Measurements from ENCODE around the gene PTPRO.

The PTPRO gene

DNA sequence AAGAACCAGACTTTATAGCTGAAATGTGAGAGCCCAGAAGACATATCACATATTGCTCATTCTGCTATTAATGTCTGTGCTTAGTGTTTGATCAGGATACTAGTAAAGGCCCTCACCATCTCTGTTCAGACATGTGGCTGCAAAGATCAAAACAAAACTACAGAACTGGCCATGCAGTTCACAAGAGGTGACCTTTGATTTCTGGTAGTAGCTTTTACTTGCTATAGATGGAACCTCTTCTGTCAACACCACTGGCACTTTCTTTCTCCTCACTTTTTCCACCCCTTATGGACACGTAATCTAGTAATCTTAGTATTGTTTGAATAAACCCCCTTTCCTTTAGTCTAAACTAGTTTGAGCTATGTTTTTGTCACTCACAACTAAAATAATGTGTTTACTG is 252.0 kb downstream of the PTPRO start:
- no peak for DNase-seq

DNA sequence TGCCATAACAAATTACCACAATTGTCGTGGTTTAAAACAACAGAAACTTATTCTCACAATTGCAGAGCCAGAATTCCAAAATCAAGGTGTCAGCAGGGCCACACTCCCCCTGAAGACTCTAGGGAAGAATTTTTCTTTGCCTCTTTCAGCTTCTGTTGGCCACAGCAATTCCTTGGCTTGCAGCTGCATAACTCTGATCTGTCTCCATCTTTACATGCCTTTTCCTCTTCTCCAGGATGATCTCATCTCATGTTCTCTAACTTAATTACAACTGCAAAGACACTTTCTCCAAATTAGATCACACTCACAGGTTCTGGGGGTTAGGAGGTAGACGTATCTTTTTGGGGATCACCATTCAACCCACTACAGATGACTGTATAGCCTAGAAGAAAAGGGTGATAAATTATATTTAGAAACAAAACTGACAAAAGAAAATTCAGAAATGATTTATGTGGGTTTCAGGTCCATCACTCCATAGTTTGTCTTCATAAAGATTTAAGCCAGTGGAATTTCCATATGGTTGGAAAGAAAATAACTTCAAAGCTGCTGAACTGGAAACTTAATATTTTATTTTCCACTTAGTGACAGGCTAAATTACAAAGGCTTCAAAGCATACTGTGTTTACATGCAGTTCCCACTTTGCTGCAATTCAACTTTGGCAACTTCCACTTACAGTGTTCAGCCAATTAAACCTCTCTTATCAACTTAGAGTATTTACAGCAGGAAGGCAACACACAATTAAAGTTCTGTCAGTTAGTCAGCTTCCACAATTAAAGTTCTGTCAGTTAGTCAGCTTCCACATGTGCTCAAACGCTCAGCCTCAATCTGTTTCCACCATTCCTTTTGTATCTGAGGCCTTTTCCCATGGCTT is 253.6 kb downstream of the PTPRO start:
- DNase-seq, result no peak

- no peak for DNase-seq
Measured at GRCh38 chr12:15580431-15580830, 258.1 kb downstream of the PTPRO start.

GRCh38 chr12:15581006-15581405 is 258.7 kb downstream of the PTPRO start:
- DNase-seq, result no peak

- DNase-seq, result no peak
Measured at GRCh38 chr12:15583804-15584203, 261.5 kb downstream of the PTPRO start.

DNA sequence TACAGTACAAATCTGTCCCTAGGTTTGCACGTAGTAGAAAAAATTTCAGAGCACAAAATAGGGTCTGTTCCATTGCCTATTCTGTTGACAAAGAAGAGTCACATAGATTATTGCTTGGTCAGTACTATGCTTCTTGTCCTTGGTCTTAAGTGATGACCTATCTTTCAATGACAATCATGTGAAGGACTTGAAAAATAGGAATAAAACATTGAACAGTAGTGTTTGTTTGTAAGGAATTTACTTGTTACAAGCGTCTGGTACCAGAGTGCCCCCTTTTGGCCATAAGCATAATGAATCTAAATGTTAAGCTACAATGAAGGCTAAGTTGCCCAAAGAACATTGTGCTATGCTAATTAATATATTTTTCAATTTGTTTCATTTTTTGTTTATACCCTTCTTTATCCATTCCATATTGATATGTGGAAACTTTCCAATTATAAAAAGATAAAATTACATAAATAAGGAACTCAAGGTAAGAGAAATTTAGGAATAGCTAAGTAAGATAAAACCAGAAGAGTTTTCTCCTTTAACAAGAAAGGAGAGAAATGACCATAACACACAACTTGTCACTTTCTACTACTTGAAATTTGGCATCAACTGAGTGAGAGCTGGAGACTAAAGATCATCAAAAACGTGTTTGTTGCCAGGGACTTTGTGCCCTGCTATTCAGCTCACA is 262.2 kb downstream of the PTPRO start:
- DNase-seq, result no peak

GRCh38 chr12:15589328-15590032 is 267.2 kb downstream of the PTPRO start:
- no peak for DNase-seq

DNA sequence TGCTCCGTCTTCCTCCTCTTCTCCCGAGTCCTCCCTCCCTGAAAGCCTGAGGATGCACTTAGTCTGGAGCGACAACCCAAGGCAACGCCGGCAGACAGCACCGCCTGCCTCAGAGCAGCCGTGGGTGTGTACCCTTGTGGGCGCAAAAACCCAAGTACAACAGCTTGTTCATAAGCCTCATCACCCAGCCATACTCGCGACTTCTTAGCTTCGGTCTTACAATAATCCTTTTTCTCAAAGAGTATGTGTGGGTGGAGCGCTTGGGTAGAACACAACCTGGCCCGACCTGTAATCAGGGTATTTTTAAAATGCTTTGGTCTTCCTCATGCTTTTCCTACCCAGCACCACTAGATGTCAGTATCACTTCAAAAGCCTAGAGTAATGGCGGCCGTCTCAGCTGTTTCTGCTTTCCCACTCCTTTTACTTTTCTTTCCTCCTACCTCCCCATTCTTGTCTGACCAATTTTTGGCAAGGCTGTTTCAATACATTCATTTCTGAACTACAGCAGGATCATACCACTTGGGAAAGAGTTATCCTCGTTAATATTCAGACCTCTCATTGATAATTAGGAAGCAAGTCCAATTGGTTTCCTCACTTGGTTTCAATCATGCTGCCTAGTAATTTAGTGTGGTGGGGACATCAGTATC is 268.0 kb downstream of the PTPRO start:
- DNase-seq, result peak; percentile 58

DNA sequence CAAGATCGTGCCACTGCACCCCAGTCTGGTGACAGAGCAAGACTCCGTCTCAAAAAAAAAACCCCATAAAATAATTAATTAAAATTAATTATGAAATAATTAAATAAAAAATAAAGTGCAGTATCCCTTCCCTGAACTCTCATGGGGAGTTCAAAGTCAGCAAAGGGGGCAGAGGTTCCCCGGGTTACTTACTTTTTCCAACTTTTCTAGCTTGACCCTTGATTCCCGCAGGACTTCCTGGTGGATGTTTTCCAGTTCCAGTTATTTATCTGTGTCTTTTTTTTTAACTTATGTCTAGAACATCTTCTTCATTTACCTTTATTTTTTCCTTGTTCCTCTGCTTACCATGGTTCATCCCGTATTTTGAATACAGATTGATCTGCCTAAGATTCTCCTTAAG is 269.5 kb downstream of the PTPRO start:
- no peak for DNase-seq

DNA sequence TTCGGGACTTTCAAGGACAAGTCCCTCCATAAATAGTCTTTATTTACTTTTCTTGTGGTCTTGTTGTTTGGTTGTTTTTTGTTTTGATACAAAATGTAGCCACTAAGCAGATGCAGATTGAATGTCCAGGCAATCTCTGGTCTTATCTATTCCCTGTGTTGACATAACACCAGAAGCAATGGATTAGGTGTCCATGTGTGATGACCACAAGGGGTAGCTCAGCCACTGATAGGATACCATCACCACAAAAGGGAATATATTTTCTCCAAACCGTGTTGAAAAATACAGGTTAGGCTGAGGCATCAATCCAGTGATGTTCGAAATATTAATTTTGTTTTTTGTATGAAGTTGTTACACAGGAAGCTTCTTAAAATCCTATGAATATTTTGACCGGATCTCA is 270.6 kb downstream of the PTPRO start:
- no peak for DNase-seq

- DNase-seq, result no peak
Measured at GRCh38 chr12:15596174-15596573, 273.9 kb downstream of the PTPRO start.

GRCh38 chr12:15597125-15597830 is 275.0 kb downstream of the PTPRO start:
- DNase-seq, result no peak

DNA sequence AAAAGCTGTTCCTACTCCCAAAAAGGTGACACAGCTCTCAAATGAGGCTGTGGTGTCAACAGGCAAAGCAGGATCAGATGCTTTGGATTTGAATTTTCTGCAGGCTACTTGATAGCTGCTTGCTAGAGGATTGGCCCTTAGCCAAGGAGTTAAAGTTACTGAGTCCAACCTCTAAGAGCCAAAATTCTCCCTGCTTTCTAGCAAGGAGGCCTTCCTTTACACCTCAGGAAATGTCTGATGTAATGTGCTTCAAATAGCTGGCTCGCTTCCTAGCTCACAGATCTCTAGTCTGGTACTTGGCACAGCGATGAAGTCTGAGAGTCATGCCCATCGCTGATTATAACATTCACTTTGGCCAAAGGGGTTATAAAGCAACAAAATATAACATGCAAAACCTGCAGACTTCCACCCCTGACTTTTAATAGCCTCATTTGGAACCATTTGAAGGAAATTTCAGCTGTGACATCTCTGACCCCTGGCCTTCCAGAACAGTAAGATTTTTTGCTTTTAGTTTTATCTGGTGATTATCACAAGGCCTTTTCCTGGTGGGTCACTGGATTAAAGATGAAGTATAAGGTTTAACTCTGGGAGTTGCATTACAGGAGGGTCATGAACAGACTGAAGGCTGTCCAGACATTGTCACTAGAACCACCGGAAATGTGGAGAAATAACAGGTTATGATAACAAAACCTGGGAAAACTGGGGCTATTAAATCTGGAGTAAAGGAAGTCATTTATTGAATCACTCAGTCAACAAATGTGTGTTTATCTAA is 277.1 kb downstream of the PTPRO start:
- DNase-seq, result peak; percentile 40

- DNase-seq, result no peak
Measured at GRCh38 chr12:15600223-15600935, 278.1 kb downstream of the PTPRO start.

DNA sequence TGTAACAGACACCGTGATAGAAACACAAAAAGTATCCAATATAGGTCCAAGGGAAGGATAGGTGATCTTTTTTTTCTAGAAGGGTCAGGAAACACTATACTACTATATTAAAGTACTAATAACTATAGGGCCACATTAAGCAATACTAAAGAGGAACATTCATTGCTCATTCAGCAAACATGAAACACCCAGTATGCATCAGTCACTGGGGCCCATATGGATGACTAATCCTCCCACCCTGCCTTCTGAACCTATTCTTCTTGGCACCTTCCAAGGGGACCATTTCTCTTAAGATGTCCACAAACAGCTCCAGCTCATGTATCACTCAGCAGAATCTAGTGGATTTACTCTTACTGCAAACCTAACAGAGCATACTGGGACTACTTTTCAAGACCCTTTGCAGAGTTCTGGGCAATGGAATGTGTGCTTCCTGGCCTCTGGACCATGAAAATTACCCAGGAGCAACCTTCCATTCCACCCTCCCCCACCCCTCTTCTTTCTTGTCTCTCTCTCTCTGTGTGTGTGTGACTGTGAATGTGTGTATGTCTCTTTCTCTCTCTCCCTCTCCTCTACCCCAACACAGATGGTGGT is 279.0 kb downstream of the PTPRO start:
- DNase-seq, result no peak

DNA sequence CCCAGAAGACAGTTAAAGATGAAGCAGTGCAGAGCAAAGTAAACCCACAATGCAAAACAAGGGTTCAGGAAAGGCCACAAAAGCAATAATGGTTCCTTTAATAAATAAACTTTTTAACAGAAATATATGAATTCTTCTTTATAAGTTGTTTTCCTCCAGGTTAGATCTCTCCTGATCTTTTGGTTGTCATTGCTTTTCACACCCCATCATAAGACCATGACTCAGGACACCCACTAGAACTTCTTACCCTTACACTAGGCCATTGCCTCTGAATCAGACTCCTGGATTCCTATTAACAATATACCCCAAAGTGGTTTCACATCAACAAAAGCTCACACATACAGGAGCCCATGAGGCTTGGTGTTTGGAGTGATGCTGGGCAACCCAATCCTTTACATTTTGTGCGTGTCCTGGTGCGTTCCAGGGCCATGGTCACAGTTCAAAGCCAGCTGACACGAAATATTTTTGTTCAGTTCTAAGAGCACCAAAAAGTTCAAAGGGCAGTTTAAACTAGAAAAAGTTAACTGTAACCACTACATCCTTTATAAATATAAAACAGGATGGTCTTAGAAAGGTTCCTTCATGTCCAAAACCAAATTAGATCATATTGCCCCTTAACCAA is 279.9 kb downstream of the PTPRO start:
- no peak for DNase-seq

DNA sequence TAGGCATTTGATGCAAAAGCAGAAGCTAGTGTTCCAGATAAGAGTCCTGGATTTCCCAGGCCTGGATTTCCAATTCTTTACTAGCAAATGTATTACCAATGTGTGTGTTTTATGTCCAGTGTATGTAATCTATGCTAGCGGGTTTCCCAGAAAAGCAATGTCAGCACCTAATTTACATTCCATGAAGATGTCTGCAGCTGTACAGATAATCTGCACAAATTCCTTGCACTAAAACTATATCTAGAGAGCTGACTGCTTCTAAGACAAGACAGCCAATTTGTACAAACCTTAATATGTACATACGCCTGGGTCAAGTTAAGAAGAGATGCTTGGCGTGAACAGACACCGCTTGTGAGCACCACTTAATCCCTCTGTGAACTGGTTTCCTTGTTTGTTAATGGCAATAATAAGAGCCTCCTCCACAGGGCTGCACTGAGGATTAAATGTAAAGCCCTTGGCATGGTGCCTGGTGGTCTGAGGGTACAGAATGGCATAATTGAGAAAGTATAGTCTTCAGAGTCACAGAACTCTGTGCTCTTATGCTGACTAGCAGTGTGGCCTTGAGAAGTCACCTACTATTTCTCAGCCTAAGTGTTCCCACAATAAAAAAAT is 281.3 kb downstream of the PTPRO start:
- DNase-seq, result peak; percentile 17

- no peak for DNase-seq
Measured at GRCh38 chr12:15605881-15606590, 283.7 kb downstream of the PTPRO start.

DNA sequence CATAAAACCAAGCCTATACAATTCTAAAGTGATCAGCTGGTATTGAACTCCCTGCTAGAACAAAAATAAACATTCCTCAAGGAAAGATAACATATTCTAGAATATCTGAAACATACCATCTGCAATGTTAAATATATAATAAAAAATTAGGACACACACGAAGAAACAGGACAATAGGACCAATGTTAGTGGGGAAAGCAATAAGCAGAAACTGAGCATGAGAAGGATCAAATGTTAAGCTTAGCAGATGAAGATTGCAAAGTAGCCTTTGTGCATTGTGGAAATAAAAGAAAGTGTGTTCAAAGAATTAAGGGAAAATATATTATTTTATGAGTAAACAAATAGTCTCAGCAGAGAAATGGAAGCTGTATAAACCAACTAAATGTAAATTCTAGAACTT is 286.1 kb downstream of the PTPRO start:
- no peak for DNase-seq

Data from NCI-H2107 (cell line).